GM13977 (cell line): ENCODE data around the gene HMBS.
A peak's percentile ranks its signal among the peaks of the same experiment; 100 is the strongest.
"Not testable (repeated sequence)": the region's sequence is repeated elsewhere in the genome, so short reads cannot be mapped to it uniquely, and the experiment has no call there.

ENCODE experiments used
- DNase-seq: peaks from one replicate; pipeline ENCODE4 v3.0.0; 2012; ENCODE audit warnings: low spot score
- CTCF ChIP-seq: IDR thresholded peaks from 2 replicates; pipeline ENCODE4 v1.5.1; 2012; ENCODE audit warnings: mild to moderate bottlenecking, control low read depth; ENCODE audit not compliant: insufficient read depth; ENCODE audit errors: extremely low read depth, missing control alignments
- in situ Hi-C: fragments of 300-500 bp; cut with MboI; formaldehyde crosslinking; loops from one replicate; pipeline ENCODE4 v1.12.0; 2022; ENCODE audit warnings: low sequenced_read_pairs, low pct_unique_long_range_greater_than_20kb, mixed read lengths, inconsistent platforms; ENCODE audit not compliant: unreplicated experiment

The HMBS gene

GRCh38 chr11:119101759-119102423, 17.2 kb downstream of the HMBS start, which contains the start of gene DPAGT1:
Gene DPAGT1, minus strand, starts transcription at chr11:119101853. Its CDS starts 198 bp downstream, at chr11:119101655.
- no peak for TF ChIP-seq CTCF
- DNase-seq, result peak; percentile 80
- in situ Hi-C loops, result no loop called here

- in situ Hi-C loops, DNase-seq: not testable (repeated sequence)
These were observed 18.5 kb downstream of the HMBS start for GRCh38 chr11:119103161-119103664.

GRCh38 chr11:119103793-119104192, 19.1 kb downstream of the HMBS start:
- DNase-seq, result no peak
- in situ Hi-C loops, result no loop called here
- TF ChIP-seq CTCF, result peak; percentile 4

- DNase-seq, result peak; percentile 98
- in situ Hi-C loops, result no loop called here
- no peak for TF ChIP-seq CTCF
These were observed 22.2 kb downstream of the HMBS start, which contains the start of gene C2CD2L for GRCh38 chr11:119106564-119107537. Gene C2CD2L, plus strand, starts transcription at chr11:119107344. Its CDS starts 398 bp downstream, at chr11:119107742.

GRCh38 chr11:119107538-119108145, 23.0 kb downstream of the HMBS start:
- no peak for TF ChIP-seq CTCF
- in situ Hi-C loops, result no loop called here
- peak; percentile 52 for DNase-seq

- peak; percentile 62 for DNase-seq
- in situ Hi-C loops, result no loop called here
- TF ChIP-seq CTCF, result no peak
These were observed 23.6 kb downstream of the HMBS start for GRCh38 chr11:119108146-119108856.
